Measurements from ENCODE around the gene USP34. TPM values are rescaled to one million over a fixed set of nuclear protein-coding genes. Genes with fewer than 3 reads are reported as not detected.
A peak's percentile ranks its signal among the peaks of the same experiment; 100 is the strongest.
"Not testable (repeated sequence)": the region's sequence is repeated elsewhere in the genome, so short reads cannot be mapped to it uniquely, and the experiment has no call there.

Gene USP34
- total and polyA plus RNA-seq, 2 donors (not counting 1 experiment from before 2014, with no cell fraction given) = 52.4 to 129 TPM

- H3K4me3 ChIP-seq (replicated peaks in 1 of 4; ENCODE audit: control extremely low read depth in 1 of 4, insufficient read depth in 1 of 4, low read depth in 3 of 4, low read length in 4 of 4) = no peak overlapping the region
- no peaks in the 10 kb centered on the region for H3K36me3 ChIP-seq (ENCODE audit: control insufficient read depth, insufficient read depth, low read length)
- H3K27me3 ChIP-seq (ENCODE audit: control insufficient read depth, insufficient read depth, low read length) = no peaks in the 10 kb centered on the region
- no peaks in the 10 kb centered on the region for H4K20me1 ChIP-seq (ENCODE audit: control insufficient read depth, extremely low read depth, insufficient read depth, low read length)
- TF ChIP-seq CTCF (conservative IDR thresholded peaks at IDR 0.05 in 1 of 2, IDR thresholded peaks at IDR 0.05 in 1 of 2; ENCODE audit: low read depth in 1 of 2, low read length in 2 of 2) (no peak), EZH2 (IDR thresholded peaks at IDR 0.05; ENCODE audit: low read length, missing control alignments) (no peak)
- H3K4me2 ChIP-seq (ENCODE audit: extremely low read depth, insufficient read depth, low read length) = no peak overlapping the region
- no peaks in the 10 kb centered on the region for H3K4me1 ChIP-seq (ENCODE audit: control insufficient read depth, extremely low read depth, insufficient read depth, low read length)
- no peak overlapping the region for H3K27ac ChIP-seq (ENCODE audit: insufficient read depth, low read length)
- no peak overlapping the region for H2AFZ ChIP-seq (ENCODE audit: low read length)
- peak in 1 of 2 donors; percentile 50 for DNase-seq (ENCODE audit: low read depth in 2 of 2)
- H3K79me2 ChIP-seq (ENCODE audit: control insufficient read depth, insufficient read depth, low read length) = peaks cover 83% of the 10 kb centered on the region
- no peak overlapping the region for H3K9ac ChIP-seq (ENCODE audit: insufficient read depth, low read length)
- no peaks in the 10 kb centered on the region for H3K9me3 ChIP-seq (ENCODE audit: control insufficient read depth, insufficient read depth, low read depth, low read length)
Measured at GRCh38 chr2:61450144-61450543, 20.7 kb downstream of the USP34 start.

DNA sequence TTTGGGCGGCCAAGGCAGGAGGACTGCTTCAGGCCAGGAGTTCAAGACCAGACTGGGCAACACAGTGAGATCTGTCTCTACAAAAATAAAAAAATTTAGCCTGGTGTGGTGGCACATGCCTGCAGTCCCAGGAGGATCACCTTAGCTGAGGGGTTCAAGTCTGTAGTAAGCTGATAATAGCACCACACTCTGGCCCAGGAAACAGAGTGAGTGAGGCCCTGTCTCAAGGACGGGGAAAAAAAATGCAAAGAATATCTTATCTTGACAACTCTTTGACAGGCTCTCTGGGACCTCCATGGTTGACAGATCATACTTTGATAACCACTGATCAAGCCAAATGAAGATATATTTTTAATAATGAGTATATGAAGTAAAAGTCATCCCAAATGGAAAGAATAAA, 22.7 kb downstream of the USP34 start:
- no peaks in the 10 kb centered on the region for H3K36me3 ChIP-seq (ENCODE audit: control insufficient read depth, insufficient read depth, low read length)
- no peaks in the 10 kb centered on the region for H3K4me1 ChIP-seq (ENCODE audit: control insufficient read depth, extremely low read depth, insufficient read depth, low read length)
- H3K9me3 ChIP-seq (ENCODE audit: control insufficient read depth, insufficient read depth, low read depth, low read length) = no peaks in the 10 kb centered on the region
- no peaks in the 10 kb centered on the region for H4K20me1 ChIP-seq (ENCODE audit: control insufficient read depth, extremely low read depth, insufficient read depth, low read length)
- no peak overlapping the region for H3K27ac ChIP-seq (ENCODE audit: insufficient read depth, low read length)
- peaks cover 82% of the 10 kb centered on the region for H3K79me2 ChIP-seq (ENCODE audit: control insufficient read depth, insufficient read depth, low read length)
- H2AFZ ChIP-seq (ENCODE audit: low read length) = no peak overlapping the region
- no peak overlapping the region for H3K9ac ChIP-seq (ENCODE audit: insufficient read depth, low read length)
- no peaks in the 10 kb centered on the region for H3K27me3 ChIP-seq (ENCODE audit: control insufficient read depth, insufficient read depth, low read length)
- DNase-seq (ENCODE audit: low read depth in 2 of 2) = no peak
- no peak overlapping the region for H3K4me2 ChIP-seq (ENCODE audit: extremely low read depth, insufficient read depth, low read length)
- TF ChIP-seq EZH2 (IDR thresholded peaks at IDR 0.05; ENCODE audit: low read length, missing control alignments) (no peak), CTCF (conservative IDR thresholded peaks at IDR 0.05 in 1 of 2, IDR thresholded peaks at IDR 0.05 in 1 of 2; ENCODE audit: low read depth in 1 of 2, low read length in 2 of 2) (no peak)
- no peak overlapping the region for H3K4me3 ChIP-seq (replicated peaks in 1 of 4; ENCODE audit: control extremely low read depth in 1 of 4, insufficient read depth in 1 of 4, low read depth in 3 of 4, low read length in 4 of 4)

DNA sequence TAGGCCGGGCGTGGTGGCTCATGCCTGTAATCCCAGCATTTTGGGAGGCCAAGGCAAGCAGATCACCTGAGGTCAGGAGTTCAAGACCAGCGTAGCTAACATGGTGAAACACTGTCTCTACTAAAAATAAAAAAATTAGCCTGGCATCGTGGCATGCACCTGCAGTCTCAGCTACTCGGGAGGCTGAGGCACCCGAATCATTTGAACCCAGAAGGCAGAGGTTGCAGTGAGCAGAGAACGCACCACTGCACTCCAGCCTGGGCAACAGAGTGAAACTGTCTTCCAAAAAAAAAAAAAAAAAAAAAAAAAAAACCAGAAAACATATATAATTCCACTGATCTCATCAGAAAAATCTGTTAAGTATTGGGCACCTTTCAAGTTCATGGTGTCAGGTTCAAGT, 23.9 kb downstream of the USP34 start:
- not testable (repeated sequence) for H3K36me3 ChIP-seq (ENCODE audit: control insufficient read depth, insufficient read depth, low read length); DNase-seq (ENCODE audit: low read depth in 2 of 2); H3K27me3 ChIP-seq (ENCODE audit: control insufficient read depth, insufficient read depth, low read length); H3K4me3 ChIP-seq (replicated peaks in 1 of 4; ENCODE audit: control extremely low read depth in 1 of 4, insufficient read depth in 1 of 4, low read depth in 3 of 4, low read length in 4 of 4); H4K20me1 ChIP-seq (ENCODE audit: control insufficient read depth, extremely low read depth, insufficient read depth, low read length); H3K9me3 ChIP-seq (ENCODE audit: control insufficient read depth, insufficient read depth, low read depth, low read length); H3K27ac ChIP-seq (ENCODE audit: insufficient read depth, low read length); H3K4me2 ChIP-seq (ENCODE audit: extremely low read depth, insufficient read depth, low read length); H2AFZ ChIP-seq (ENCODE audit: low read length); H3K9ac ChIP-seq (ENCODE audit: insufficient read depth, low read length); H3K4me1 ChIP-seq (ENCODE audit: control insufficient read depth, extremely low read depth, insufficient read depth, low read length)
- peaks cover 84% of the 10 kb centered on the region for H3K79me2 ChIP-seq (ENCODE audit: control insufficient read depth, insufficient read depth, low read length)
